NT2/D1 (cell line): ENCODE measurements around the gene PATL2.

Experiments used
- YY1 ChIP-seq: IDR thresholded peaks from 2 replicates; pipeline ENCODE4 v1.6.1; 2011; ENCODE audit not compliant: insufficient read length, insufficient read depth
- ZNF274 ChIP-seq: IDR thresholded peaks from 2 replicates; pipeline ENCODE4 v1.6.1; 2011; ENCODE audit warnings: mild to moderate bottlenecking, low read depth, low read length

GRCh38 chr15:44633603-44634002 is 77.5 kb downstream of the PATL2 start:
- TF ChIP-seq ZNF274 (no peak), YY1 (no peak)
